Measurements from ENCODE around the gene JAZF1.

DNA sequence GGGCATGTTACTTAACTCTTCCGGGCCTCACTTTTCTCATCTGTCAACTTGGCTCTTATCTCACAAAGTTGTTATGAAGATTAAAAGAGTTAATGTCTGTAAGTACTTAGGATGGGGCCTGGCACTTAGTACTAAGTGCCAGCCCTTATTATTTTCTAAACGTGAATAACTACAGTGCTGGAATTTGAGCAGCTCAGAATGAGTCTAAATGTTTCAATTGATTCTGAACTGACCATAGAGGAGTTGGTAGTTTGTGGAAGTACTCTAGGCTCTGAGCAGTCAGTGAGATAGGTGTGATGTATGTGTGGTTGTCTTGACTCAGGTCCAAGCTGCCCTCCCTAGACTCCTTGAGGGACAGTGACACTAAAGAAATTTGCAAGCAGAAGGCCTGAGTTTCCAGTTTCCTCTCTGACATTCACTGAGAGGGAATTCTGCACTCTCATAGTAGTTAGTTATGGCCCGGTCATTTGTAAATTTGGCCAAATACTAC, 18.5 kb upstream of the JAZF1 start:
- TF ChIP-seq, protein P1, sequence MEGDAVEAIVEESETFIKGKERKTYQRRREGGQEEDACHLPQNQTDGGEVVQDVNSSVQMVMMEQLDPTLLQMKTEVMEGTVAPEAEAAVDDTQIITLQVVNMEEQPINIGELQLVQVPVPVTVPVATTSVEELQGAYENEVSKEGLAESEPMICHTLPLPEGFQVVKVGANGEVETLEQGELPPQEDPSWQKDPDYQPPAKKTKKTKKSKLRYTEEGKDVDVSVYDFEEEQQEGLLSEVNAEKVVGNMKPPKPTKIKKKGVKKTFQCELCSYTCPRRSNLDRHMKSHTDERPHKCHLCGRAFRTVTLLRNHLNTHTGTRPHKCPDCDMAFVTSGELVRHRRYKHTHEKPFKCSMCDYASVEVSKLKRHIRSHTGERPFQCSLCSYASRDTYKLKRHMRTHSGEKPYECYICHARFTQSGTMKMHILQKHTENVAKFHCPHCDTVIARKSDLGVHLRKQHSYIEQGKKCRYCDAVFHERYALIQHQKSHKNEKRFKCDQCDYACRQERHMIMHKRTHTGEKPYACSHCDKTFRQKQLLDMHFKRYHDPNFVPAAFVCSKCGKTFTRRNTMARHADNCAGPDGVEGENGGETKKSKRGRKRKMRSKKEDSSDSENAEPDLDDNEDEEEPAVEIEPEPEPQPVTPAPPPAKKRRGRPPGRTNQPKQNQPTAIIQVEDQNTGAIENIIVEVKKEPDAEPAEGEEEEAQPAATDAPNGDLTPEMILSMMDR (conservative IDR thresholded peaks at IDR 0.05; ENCODE audit: low read depth, low read length): no peak
- TF ChIP-seq RCOR1 (IDR thresholded peaks at IDR 0.05; ENCODE audit: insufficient replicate concordance, low read length): no peak
- no peak for TF ChIP-seq CEBPB (IDR thresholded peaks at IDR 0.05; ENCODE audit: low read depth, low read length)
- no peak for TF ChIP-seq SMC3 (IDR thresholded peaks at IDR 0.05; ENCODE audit: low read depth, low read length)
- no peak for TF ChIP-seq MAZ (IDR thresholded peaks at IDR 0.05; ENCODE audit: borderline replicate concordance, low read depth, low read length)
- TF ChIP-seq POLR2A (IDR thresholded peaks at IDR 0.05; ENCODE audit: low read depth, low read length): no peak

Measured in IMR-90 (cell line).